GM12878 (cell line): ENCODE measurements around the gene ERC2. TPM values are rescaled to one million over a fixed set of nuclear protein-coding genes. Genes with fewer than 3 reads are reported as not detected.

Source experiments
- ATAC-seq: fragments of 200-7000 bp; cut with Tn5 transposase; 3 replicates; pipeline ENCODE4 v1.9.1; 2020; ENCODE audit warnings: mild to moderate bottlenecking, moderate library complexity
- BruUV-seq: library from RNA; stranded (reverse); fragments of 400-500 nt; replicated peaks from 2 replicates; lab custom pipeline; 2021; lab: Mats Ljungman, UMichigan
- CTCF ChIA-PET: fragments of 300-600 bp; sonication (Branson Sonifier 250); formaldehyde crosslinking; extraction: SDS; loops from one replicate; lab custom pipeline; 2021; ENCODE audit warnings: inconsistent platforms; lab: Yijun Ruan, JAX
- POLR2A ChIA-PET: fragments of 350-600 bp; formaldehyde crosslinking; extraction: SDS; loops from one replicate; lab custom pipeline; 2021; ENCODE audit warnings: inconsistent platforms; lab: Charles Lee
- RAD21 ChIA-PET: fragments of 300-600 bp; sonication (Branson Sonifier 250); formaldehyde crosslinking; loops from one replicate; lab custom pipeline; 2023; ENCODE audit warnings: antibody characterized with exemption; ENCODE audit not compliant: unreplicated experiment; lab: Charles Lee
- SMC1A ChIA-PET: fragments of 300-600 bp; sonication (Branson Sonifier 250); formaldehyde crosslinking; loops from one replicate; lab custom pipeline; 2023; ENCODE audit not compliant: unreplicated experiment, uncharacterized antibody; lab: Charles Lee
- DNase-seq: peaks from one replicate; pipeline ENCODE4 v3.0.0-alpha.2; 2011; ENCODE audit warnings: low read depth, low spot score
- FAIRE-seq: peaks from 3 replicates; lab custom pipeline; 2011; peaks lifted over from hg19 to GRCh38; lab: Jason Lieb, UNC
- H2AFZ ChIP-seq: 2 replicates; pipeline ENCODE4 v1.6.0; 2011; ENCODE audit warnings: low read depth, low read length, control low read depth; ENCODE audit not compliant: control insufficient read depth
- H3K27ac ChIP-seq: 2 replicates; pipeline ENCODE4 v1.5.1; 2011; ENCODE audit warnings: control low read depth; ENCODE audit not compliant: control insufficient read depth, insufficient read depth
- H3K27me3 ChIP-seq, 2 experiments: replicated peaks in 1 of 2; 2 replicates each; pipeline versions ENCODE4 v1.6.0 to v1.6.1; 2011; ENCODE audit warnings: low read length in 1 of 2; ENCODE audit not compliant: control insufficient read depth in 2 of 2, insufficient read depth in 2 of 2
- H3K36me3 ChIP-seq, 2 experiments: 2 replicates each; pipeline ENCODE4 v1.5.1; 2011; ENCODE audit warnings: low read length in 1 of 2; ENCODE audit not compliant: control insufficient read depth in 2 of 2, insufficient read depth in 2 of 2
- H3K4me1 ChIP-seq: 2 replicates; pipeline ENCODE4 v1.6.1; 2011; ENCODE audit warnings: mild to moderate bottlenecking, low read length, moderate library complexity, mixed read lengths; ENCODE audit not compliant: control insufficient read depth, insufficient read depth
- H3K4me2 ChIP-seq: 2 replicates; pipeline ENCODE4 v1.6.0; 2011; ENCODE audit warnings: control low read depth; ENCODE audit not compliant: control insufficient read depth, insufficient read depth
- H3K4me3 ChIP-seq: fragments of 200-600 bp; sonication (generic); 2 replicates; pipeline ENCODE4 v1.5.1; 2016
- H3K79me2 ChIP-seq: 2 replicates; pipeline ENCODE4 v1.6.0; 2011; ENCODE audit warnings: low read length; ENCODE audit not compliant: control insufficient read depth, insufficient read depth
- H3K9ac ChIP-seq: 2 replicates; pipeline ENCODE4 v1.8.0; 2011; ENCODE audit warnings: low read length, control low read depth, mixed read lengths; ENCODE audit not compliant: control insufficient read depth, insufficient read depth
- H3K9me3 ChIP-seq: replicated peaks from 3 replicates; pipeline ENCODE4 v1.5.1; 2011; ENCODE audit warnings: mild to moderate bottlenecking, low read length; ENCODE audit not compliant: control insufficient read depth, insufficient read depth
- H4K20me1 ChIP-seq: 2 replicates; pipeline ENCODE4 v1.6.0; 2011; ENCODE audit not compliant: control insufficient read depth, insufficient read depth
- CEBPB ChIP-seq, 2 experiments: fragments of 150-350 bp in 1 of 2; IDR thresholded peaks; 2 replicates each; pipeline ENCODE4 v1.6.1; 2012 to 2014; ENCODE audit warnings: low read depth in 2 of 2, low read length in 2 of 2, borderline replicate concordance in 1 of 2, inconsistent platforms in 1 of 2
- CREB1 ChIP-seq: IDR thresholded peaks from 2 replicates; pipeline ENCODE4 v1.6.1; 2012; ENCODE audit warnings: low read depth, mild to moderate bottlenecking, inconsistent platforms
- FOXK2 ChIP-seq: fragments of 450-650 bp; IDR thresholded peaks from 2 replicates; pipeline ENCODE4 v1.6.1; 2017; ENCODE audit warnings: mild to moderate bottlenecking, moderate library complexity
- SRF ChIP-seq, 2 experiments: IDR thresholded peaks; 2 replicates each; pipeline ENCODE4 v1.6.1; 2011; ENCODE audit warnings: low read depth in 2 of 2, low read length in 2 of 2, mild to moderate bottlenecking in 1 of 2, moderate library complexity in 1 of 2
- STAT1 ChIP-seq: fragments of 450-650 bp; conservative IDR thresholded peaks from 2 replicates; pipeline ENCODE4 v1.6.1; 2014; ENCODE audit warnings: antibody characterized with exemption, mild to moderate bottlenecking
- SUZ12 ChIP-seq: fragments of 200-600 bp; sonication (generic); IDR thresholded peaks from one replicate; pipeline ENCODE4 v1.6.1; 2018; ENCODE audit warnings: antibody characterized with exemption, mild to moderate bottlenecking; ENCODE audit not compliant: unreplicated experiment
- ZBED1 ChIP-seq: IDR thresholded peaks from 2 replicates; pipeline ENCODE4 v1.6.1; 2016; ENCODE audit warnings: borderline replicate concordance
- WGBS: methylation state at CpG from one replicate; pipeline ENCODE4 v1.1.6; 2016; ENCODE audit warnings: low lambda C conversion rate; ENCODE audit not compliant: insufficient replicate concordance, insufficient coverage; ENCODE audit errors: missing lambda C conversion rate; 5-methylcytosine and 5-hydroxymethylcytosine counted together
- in situ Hi-C: fragments of 300-500 bp; cut with MboI; formaldehyde crosslinking; loops from 9 replicates; pipeline ENCODE4 v1.14.3; 2018; ENCODE audit warnings: mixed read lengths
- intact Hi-C: fragments of 100-400 bp; cut with micrococcal nuclease; formaldehyde crosslinking; loops from one replicate; pipeline ENCODE4 v1.14.2; 2022; ENCODE audit not compliant: unreplicated experiment
- polyA plus RNA-seq, 11 experiments: library from polyadenylated mRNA; depleted of rRNA in 4 of 11; unstranded in 6 of 11; stranded (reverse) in 5 of 11; fragments of >200 nt; fragmentation: Nextera tagmentation in 4 of 11; fragmentation: Illumina TruSeq in 1 of 11; extraction: Ambion mirVana in 4 of 11; extraction: Trizol in 1 of 11; gene quantifications; 1 replicate in 1 of 11; 2 replicates in 10 of 11; pipeline versions ENCODE4 v1.2.1 to v1.2.3, GENCODE V29; 2011 to 2016; ENCODE audit warnings: inconsistent platforms in 2 of 11, missing spikeins in 2 of 11, low read depth in 1 of 11
- total RNA-seq, 4 experiments: library from RNA; depleted of rRNA in 3 of 4; stranded (reverse); fragments of >200 nt in 3 of 4; fragmentation: Illumina TruSeq in 1 of 4; extraction: Trizol in 1 of 4; gene quantifications; 2 replicates each; pipeline versions ENCODE4 v1.2.1 to v1.2.3, GENCODE V29; 2013 to 2021
- TF ChIP-seq, protein P1 (sequence below): fragments of 450-650 bp; formaldehyde crosslinking; IDR thresholded peaks from 2 replicates; pipeline ENCODE4 v1.4.0; 2022; ENCODE audit warnings: mild to moderate bottlenecking, moderate library complexity
- TF ChIP-seq, protein P2 (sequence below): IDR thresholded peaks from 2 replicates; pipeline ENCODE4 v1.6.1; 2011; ENCODE audit warnings: borderline replicate concordance, low read depth, mild to moderate bottlenecking, moderate library complexity, mixed read lengths, low read length; ENCODE audit not compliant: insufficient read depth; ENCODE audit errors: extremely low read length

ERC2 gene
- total and polyA plus RNA-seq, 10 of the 15 experiments (the other 5 are each of a cell fraction or from before 2014, with no cell fraction given) = 0.06 to 1.4 (median 0.12) TPM; not detected in 3

DNA sequence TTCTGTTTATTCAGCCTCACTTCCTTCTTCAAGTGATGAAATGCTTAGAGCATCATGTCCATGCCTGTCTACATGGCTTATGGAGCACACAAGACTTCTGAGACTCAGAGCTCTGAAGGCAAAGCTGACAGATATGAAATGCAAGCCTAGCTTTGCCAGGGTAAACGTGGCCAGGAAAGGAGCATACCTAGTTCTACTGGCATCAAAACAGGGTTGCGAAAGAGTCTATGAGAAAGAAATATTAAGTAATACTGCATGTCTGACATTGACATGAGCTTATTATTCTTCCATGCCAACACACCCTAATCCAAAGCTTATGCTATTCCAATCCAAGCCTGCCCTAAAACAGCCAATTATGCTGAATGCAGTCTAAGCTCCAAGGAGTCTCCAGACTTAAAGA lies 391.5 kb downstream of the ERC2 start:
- ChIA-PET RAD21 (no interaction called here), SMC1A (no interaction called here), POLR2A (no interaction called here), CTCF (no interaction called here)
- Histone ChIP-seq H3K4me1 (no peaks in the 10 kb centered on the region), H3K9me3 (no peaks in the 10 kb centered on the region), H3K27me3 (peaks cover 0 to 2% of the 10 kb centered on the region in 2 experiments; a peak in 1 of 4 replicates), H3K4me2 (no peak overlapping the region), H2AFZ (no peak overlapping the region), H4K20me1 (no peaks in the 10 kb centered on the region), H3K36me3 (no peaks in the 10 kb centered on the region), H3K27ac (no peak overlapping the region), H3K9ac (no peak overlapping the region), H3K4me3 (no peak overlapping the region), H3K79me2 (no peaks in the 10 kb centered on the region)
- no peak for ATAC-seq
- TF ChIP-seq, protein P1, sequence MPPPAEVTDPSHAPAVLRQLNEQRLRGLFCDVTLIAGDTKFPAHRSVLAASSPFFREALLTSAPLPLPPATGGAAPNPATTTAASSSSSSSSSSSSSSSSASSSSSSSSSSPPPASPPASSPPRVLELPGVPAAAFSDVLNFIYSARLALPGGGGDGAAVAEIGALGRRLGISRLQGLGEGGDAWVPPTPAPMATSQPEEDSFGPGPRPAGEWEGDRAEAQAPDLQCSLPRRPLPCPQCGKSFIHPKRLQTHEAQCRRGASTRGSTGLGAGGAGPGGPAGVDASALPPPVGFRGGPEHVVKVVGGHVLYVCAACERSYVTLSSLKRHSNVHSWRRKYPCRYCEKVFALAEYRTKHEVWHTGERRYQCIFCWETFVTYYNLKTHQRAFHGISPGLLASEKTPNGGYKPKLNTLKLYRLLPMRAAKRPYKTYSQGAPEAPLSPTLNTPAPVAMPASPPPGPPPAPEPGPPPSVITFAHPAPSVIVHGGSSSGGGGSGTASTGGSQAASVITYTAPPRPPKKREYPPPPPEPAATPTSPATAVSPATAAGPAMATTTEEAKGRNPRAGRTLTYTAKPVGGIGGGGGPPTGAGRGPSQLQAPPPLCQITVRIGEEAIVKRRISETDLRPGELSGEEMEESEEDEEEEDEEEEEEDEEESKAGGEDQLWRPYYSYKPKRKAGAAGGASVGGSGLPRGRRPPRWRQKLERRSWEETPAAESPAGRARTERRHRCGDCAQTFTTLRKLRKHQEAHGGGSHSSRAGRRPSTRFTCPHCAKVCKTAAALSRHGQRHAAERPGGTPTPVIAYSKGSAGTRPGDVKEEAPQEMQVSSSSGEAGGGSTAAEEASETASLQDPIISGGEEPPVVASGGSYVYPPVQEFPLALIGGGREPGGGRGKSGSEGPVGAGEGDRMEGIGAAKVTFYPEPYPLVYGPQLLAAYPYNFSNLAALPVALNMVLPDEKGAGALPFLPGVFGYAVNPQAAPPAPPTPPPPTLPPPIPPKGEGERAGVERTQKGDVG = no peak
- TF ChIP-seq, protein P2, sequence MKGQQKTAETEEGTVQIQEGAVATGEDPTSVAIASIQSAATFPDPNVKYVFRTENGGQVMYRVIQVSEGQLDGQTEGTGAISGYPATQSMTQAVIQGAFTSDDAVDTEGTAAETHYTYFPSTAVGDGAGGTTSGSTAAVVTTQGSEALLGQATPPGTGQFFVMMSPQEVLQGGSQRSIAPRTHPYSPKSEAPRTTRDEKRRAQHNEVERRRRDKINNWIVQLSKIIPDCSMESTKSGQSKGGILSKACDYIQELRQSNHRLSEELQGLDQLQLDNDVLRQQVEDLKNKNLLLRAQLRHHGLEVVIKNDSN = no peak
- TF ChIP-seq STAT1 (no peak), CREB1 (no peak), FOXK2 (no peak), CEBPB (IDR thresholded peaks at IDR 0.05; ENCODE audit: borderline replicate concordance in 1 of 2, low read depth in 2 of 2, low read length in 2 of 2) (no peak), SRF (IDR thresholded peaks at IDR 0.05; ENCODE audit: low read depth in 2 of 2, low read length in 2 of 2) (no peak), SUZ12 (no peak), ZBED1 (no peak)
- no peak for DNase-seq
- no TSS peak for BruUV-seq
- in situ Hi-C loops = no loop called here
- no peak for FAIRE-seq
- WGBS = 50% methylated on average over 2 of the region's 2 CpGs
- intact Hi-C loops = no loop called here
